Neural progenitor cell (in vitro differentiated cells): Measurements from ENCODE around the gene SCML2. TPM values are rescaled to one million over a fixed set of nuclear protein-coding genes. Genes with fewer than 3 reads are reported as not detected.

Source experiments
- DNase-seq: peaks from one replicate; pipeline ENCODE4 v3.0.0-alpha.2; 2016; ENCODE audit warnings: low spot score
- H2AFZ ChIP-seq: fragments of 200-600 bp; sonication (generic); replicated peaks from 2 replicates; pipeline ENCODE4 v1.6.1; 2016; ENCODE audit warnings: antibody characterized with exemption
- H3F3A ChIP-seq: fragments of 200-600 bp; sonication (generic); 2 replicates; pipeline ENCODE4 v1.6.1; 2016; ENCODE audit warnings: antibody characterized with exemption, low read depth
- H3K27ac ChIP-seq: fragments of 200-600 bp; sonication (generic); 2 replicates; pipeline ENCODE4 v1.5.1; 2016; ENCODE audit warnings: mild to moderate bottlenecking
- H3K27me3 ChIP-seq: fragments of 200-600 bp; sonication (generic); 2 replicates; pipeline ENCODE4 v1.6.1; 2016; ENCODE audit warnings: mild to moderate bottlenecking, moderate library complexity
- H3K36me3 ChIP-seq: fragments of 200-600 bp; sonication (generic); 2 replicates; pipeline ENCODE4 v1.5.1; 2016
- H3K4me1 ChIP-seq: fragments of 200-600 bp; sonication (generic); 2 replicates; pipeline ENCODE4 v1.6.1; 2016; ENCODE audit warnings: mixed run types
- H3K4me2 ChIP-seq: fragments of 200-600 bp; sonication (generic); 2 replicates; pipeline ENCODE4 v1.6.1; 2016
- H3K4me3 ChIP-seq: fragments of 200-600 bp; sonication (generic); 2 replicates; pipeline ENCODE4 v1.5.1; 2016
- H3K79me2 ChIP-seq: fragments of 200-600 bp; sonication (generic); 2 replicates; pipeline ENCODE4 v1.6.1; 2016; ENCODE audit warnings: low read depth
- H3K9ac ChIP-seq: fragments of 200-600 bp; sonication (generic); 2 replicates; pipeline ENCODE4 v1.6.1; 2016
- H3K9me3 ChIP-seq: fragments of 200-600 bp; sonication (generic); 2 replicates; pipeline ENCODE4 v1.5.1; 2016; ENCODE audit warnings: low read depth
- H4K20me1 ChIP-seq: fragments of 200-600 bp; sonication (generic); 2 replicates; pipeline ENCODE4 v1.6.1; 2016; ENCODE audit warnings: low read depth
- H3K27ac Mint-ChIP-seq: 3 replicates; pipeline ENCODE4 v1.8.0; 2021; ENCODE audit warnings: mixed read lengths
- H3K27me3 Mint-ChIP-seq: 2 replicates; pipeline ENCODE4 v1.8.0; 2022; ENCODE audit warnings: low read depth, mild to moderate bottlenecking, inconsistent platforms, moderate library complexity, mixed read lengths; ENCODE audit not compliant: insufficient read depth
- H3K36me3 Mint-ChIP-seq: 3 replicates; pipeline ENCODE4 v1.8.0; 2021; ENCODE audit warnings: mixed read lengths
- H3K4me1 Mint-ChIP-seq: 3 replicates; pipeline ENCODE4 v1.8.0; 2021; ENCODE audit warnings: mixed read lengths
- H3K4me3 Mint-ChIP-seq: 3 replicates; pipeline ENCODE4 v1.8.0; 2021; ENCODE audit warnings: mild to moderate bottlenecking, moderate library complexity, mixed read lengths
- H3K9me3 Mint-ChIP-seq: 3 replicates; pipeline ENCODE4 v1.8.0; 2020; ENCODE audit warnings: mixed read lengths
- CTCF ChIP-seq: fragments of 200-600 bp; sonication (generic); IDR thresholded peaks from 2 replicates; pipeline ENCODE4 v1.5.1; 2017; ENCODE audit warnings: antibody characterized with exemption, mild to moderate bottlenecking
- EZH2 ChIP-seq: fragments of 200-600 bp; sonication (generic); IDR thresholded peaks from 2 replicates; pipeline ENCODE4 v1.6.1; 2017; ENCODE audit warnings: antibody characterized with exemption, mild to moderate bottlenecking, moderate library complexity
- EZH2phosphoT487 ChIP-seq: fragments of 200-600 bp; sonication (generic); IDR thresholded peaks from 2 replicates; pipeline ENCODE4 v1.6.1; 2017; ENCODE audit warnings: antibody characterized with exemption
- total RNA-seq: library from RNA; depleted of rRNA; stranded (reverse); fragments of >200 nt; gene quantifications from 2 replicates; pipeline ENCODE4 v1.2.3, GENCODE V29; 2015; ENCODE audit warnings: low replicate concordance

SCML2 gene
- total RNA-seq, 1 donor from 2014 or later = 36.8 TPM

GRCh38 chrX:18348047-18348446, 6.4 kb downstream of the SCML2 start:
- Histone ChIP-seq H3K4me3 (no peak overlapping the region), H3K9ac (no peak overlapping the region), H3F3A (no peaks in the 10 kb centered on the region), H3K27me3 (peaks cover 6% of the 10 kb centered on the region), H3K4me1 (peaks cover 15% of the 10 kb centered on the region), H3K79me2 (peaks cover 74% of the 10 kb centered on the region), H2AFZ (no peak overlapping the region), H4K20me1 (peaks cover 29% of the 10 kb centered on the region), H3K9me3 (no peaks in the 10 kb centered on the region), H3K36me3 (no peaks in the 10 kb centered on the region), H3K27ac (no peak overlapping the region), H3K4me2 (no peak overlapping the region)
- Mint-ChIP-seq H3K4me1 (peaks cover 19% of the 10 kb centered on the region), H3K36me3 (peaks cover 1% of the 10 kb centered on the region), H3K27me3 (peaks cover 2% of the 10 kb centered on the region), H3K4me3 (no peak overlapping the region), H3K9me3 (peaks cover 9% of the 10 kb centered on the region), H3K27ac (no peak overlapping the region)
- TF ChIP-seq EZH2phosphoT487 (no peak), EZH2 (no peak), CTCF (no peak)
- DNase-seq = no peak

- no peak overlapping the region for H2AFZ ChIP-seq
- H3K4me1 Mint-ChIP-seq = no peaks in the 10 kb centered on the region
- H3K36me3 Mint-ChIP-seq = peaks cover 29% of the 10 kb centered on the region
These were observed 45.1 kb downstream of the SCML2 start for GRCh38 chrX:18309401-18309800.

GRCh38 chrX:18297251-18297650, 57.2 kb downstream of the SCML2 start:
- H3K4me1 ChIP-seq = no peaks in the 10 kb centered on the region
- DNase-seq = no peak
- H3K27me3 ChIP-seq = no peaks in the 10 kb centered on the region
- Mint-ChIP-seq H3K4me3 (no peak overlapping the region), H3K27me3 (peaks cover 4% of the 10 kb centered on the region), H3K36me3 (peaks cover 21% of the 10 kb centered on the region), H3K9me3 (peaks cover 42% of the 10 kb centered on the region), H3K27ac (no peak overlapping the region), H3K4me1 (no peaks in the 10 kb centered on the region)
- no peak overlapping the region for H3K27ac ChIP-seq
- no peaks in the 10 kb centered on the region for H3K36me3 ChIP-seq
- no peaks in the 10 kb centered on the region for H3F3A ChIP-seq
- H3K9ac ChIP-seq = no peak overlapping the region
- H3K9me3 ChIP-seq = no peaks in the 10 kb centered on the region
- no peak overlapping the region for H3K4me2 ChIP-seq
- H3K4me3 ChIP-seq = no peak overlapping the region
- H3K79me2 ChIP-seq = no peaks in the 10 kb centered on the region
- H2AFZ ChIP-seq = no peak overlapping the region
- TF ChIP-seq EZH2phosphoT487 = no peak
- TF ChIP-seq EZH2 = no peak
- TF ChIP-seq CTCF = no peak
- H4K20me1 ChIP-seq = no peaks in the 10 kb centered on the region

More at GRCh38 chrX:18309401-18309800, 45.1 kb downstream of the SCML2 start:
- peaks cover 19% of the 10 kb centered on the region for H3K9me3 Mint-ChIP-seq
- H3K79me2 ChIP-seq = no peaks in the 10 kb centered on the region
- H3K4me3 ChIP-seq = no peak overlapping the region
- no peaks in the 10 kb centered on the region for H4K20me1 ChIP-seq
- H3K27me3 Mint-ChIP-seq = peaks cover 4% of the 10 kb centered on the region
- H3K27ac Mint-ChIP-seq = no peak overlapping the region
- no peak overlapping the region for H3K27ac ChIP-seq
- no peaks in the 10 kb centered on the region for H3K36me3 ChIP-seq
- no peaks in the 10 kb centered on the region for H3K9me3 ChIP-seq
- DNase-seq = no peak
- TF ChIP-seq CTCF (no peak), EZH2phosphoT487 (no peak), EZH2 (no peak)
- no peaks in the 10 kb centered on the region for H3K27me3 ChIP-seq
- H3F3A ChIP-seq = no peaks in the 10 kb centered on the region
- H3K4me3 Mint-ChIP-seq = no peak overlapping the region
- H3K4me1 ChIP-seq = no peaks in the 10 kb centered on the region
- H3K4me2 ChIP-seq = no peak overlapping the region
- H3K9ac ChIP-seq = no peak overlapping the region
